Measurements from ENCODE around the gene ZNF763. TPM values are rescaled to one million over a fixed set of nuclear protein-coding genes. Genes with fewer than 3 reads are reported as not detected.

Gene ZNF763
- total RNA-seq, 2 donors from 2014 or later = 4.4 to 5.0 TPM

DNA sequence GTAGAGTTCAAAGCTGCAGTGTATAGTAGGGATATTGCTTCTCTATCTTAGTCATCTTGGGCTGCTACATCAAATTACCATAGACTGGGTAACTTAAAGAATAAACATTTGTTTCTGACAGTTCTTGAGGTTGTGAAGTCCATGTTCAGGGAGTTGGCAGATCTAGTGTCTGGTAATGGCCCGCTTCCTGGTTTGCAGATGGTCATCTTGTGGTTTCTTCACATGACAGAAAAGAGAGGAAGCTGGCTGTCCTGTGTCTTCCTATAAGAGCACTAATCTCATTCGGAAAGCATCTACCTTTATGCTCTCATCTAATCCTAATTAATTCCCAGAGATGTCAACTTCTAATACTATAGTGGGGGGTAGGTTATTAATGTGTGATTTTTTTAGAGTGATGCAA is 6.2 kb downstream of the ZNF763 start:
- TF ChIP-seq, protein P1, sequence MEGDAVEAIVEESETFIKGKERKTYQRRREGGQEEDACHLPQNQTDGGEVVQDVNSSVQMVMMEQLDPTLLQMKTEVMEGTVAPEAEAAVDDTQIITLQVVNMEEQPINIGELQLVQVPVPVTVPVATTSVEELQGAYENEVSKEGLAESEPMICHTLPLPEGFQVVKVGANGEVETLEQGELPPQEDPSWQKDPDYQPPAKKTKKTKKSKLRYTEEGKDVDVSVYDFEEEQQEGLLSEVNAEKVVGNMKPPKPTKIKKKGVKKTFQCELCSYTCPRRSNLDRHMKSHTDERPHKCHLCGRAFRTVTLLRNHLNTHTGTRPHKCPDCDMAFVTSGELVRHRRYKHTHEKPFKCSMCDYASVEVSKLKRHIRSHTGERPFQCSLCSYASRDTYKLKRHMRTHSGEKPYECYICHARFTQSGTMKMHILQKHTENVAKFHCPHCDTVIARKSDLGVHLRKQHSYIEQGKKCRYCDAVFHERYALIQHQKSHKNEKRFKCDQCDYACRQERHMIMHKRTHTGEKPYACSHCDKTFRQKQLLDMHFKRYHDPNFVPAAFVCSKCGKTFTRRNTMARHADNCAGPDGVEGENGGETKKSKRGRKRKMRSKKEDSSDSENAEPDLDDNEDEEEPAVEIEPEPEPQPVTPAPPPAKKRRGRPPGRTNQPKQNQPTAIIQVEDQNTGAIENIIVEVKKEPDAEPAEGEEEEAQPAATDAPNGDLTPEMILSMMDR (conservative IDR thresholded peaks at IDR 0.05) = no peak
- no peak overlapping the region for H3K27ac ChIP-seq (ENCODE audit: low read depth, low read length)
- Mint-ChIP-seq H3K4me1 (peaks cover 1% of the 10 kb centered on the region), H3K4me3 (no peak overlapping the region), H3K27ac (no peak overlapping the region), H3K9me3 (peaks cover 66% of the 10 kb centered on the region), H3K27me3 (ENCODE audit: insufficient read depth) (peaks cover 10% of the 10 kb centered on the region), H3K36me3 (ENCODE audit: low read depth) (peaks cover 40% of the 10 kb centered on the region)
- no peak overlapping the region for H3K9ac ChIP-seq (ENCODE audit: extremely low read depth, low read length, poor library complexity, severe bottlenecking)
- no peaks in the 10 kb centered on the region for H3K4me1 ChIP-seq (ENCODE audit: control insufficient read depth, insufficient read depth, low read length)
- no peaks in the 10 kb centered on the region for H3K27me3 ChIP-seq (ENCODE audit: control insufficient read depth, insufficient read depth, low read length, poor library complexity, severe bottlenecking)
- H3K36me3 ChIP-seq (ENCODE audit: control insufficient read depth, insufficient read depth, low read length) = no peaks in the 10 kb centered on the region
- no peak overlapping the region for H3K4me3 ChIP-seq (ENCODE audit: low read length)
- 81 to 83% methylated on average over 1 of the region's 2 CpGs for WGBS, 2 experiments (ENCODE audit: insufficient coverage in 1 of 2, insufficient read length in 1 of 2)
- no peak for DNase-seq
- H3K9me3 ChIP-seq (ENCODE audit: control insufficient read depth, low read length) = peaks cover 12% of the 10 kb centered on the region

DNA sequence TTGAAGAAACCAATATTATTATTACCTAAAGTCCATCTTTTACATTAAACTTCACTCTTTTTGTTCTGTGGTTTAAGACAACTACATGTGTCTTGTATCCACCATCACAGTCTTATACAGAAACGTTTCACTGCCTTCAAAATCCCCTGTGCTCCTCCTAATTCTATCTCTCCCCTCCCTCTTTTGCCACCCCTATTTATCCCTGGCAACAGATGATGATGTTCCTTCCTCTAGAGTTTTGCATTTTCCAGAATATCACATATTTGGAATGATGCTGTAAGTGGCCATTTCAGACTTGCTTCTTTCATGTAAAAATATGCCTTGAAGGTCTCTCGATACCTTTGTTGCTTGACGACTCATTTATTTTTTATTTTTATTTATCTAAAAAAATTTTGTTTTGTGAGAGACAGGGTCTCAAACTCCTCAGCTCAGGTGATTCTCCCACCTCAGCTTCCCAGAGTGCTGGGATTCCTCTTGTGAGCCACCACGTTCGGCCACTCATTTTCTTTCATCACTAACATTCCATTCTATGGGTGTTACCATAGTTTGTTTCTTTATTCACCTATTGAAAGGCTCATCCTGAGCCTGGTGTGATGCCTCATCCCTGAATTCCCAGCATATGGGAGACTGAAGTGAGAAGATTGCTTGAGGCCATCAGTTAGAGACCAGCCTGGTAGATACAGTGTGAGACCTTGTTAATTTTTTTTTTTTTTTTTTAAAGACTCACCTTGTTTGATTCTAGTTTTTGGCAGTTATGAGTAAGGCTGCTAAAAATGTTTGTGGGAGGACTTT is 8.4 kb downstream of the ZNF763 start:
- TF ChIP-seq, protein P1 (conservative IDR thresholded peaks at IDR 0.05) = no peak
- Histone ChIP-seq H3K9ac (ENCODE audit: extremely low read depth, low read length, poor library complexity, severe bottlenecking) (no peak overlapping the region), H3K4me3 (ENCODE audit: low read length) (no peak overlapping the region), H3K4me1 (ENCODE audit: control insufficient read depth, insufficient read depth, low read length) (no peaks in the 10 kb centered on the region), H3K36me3 (ENCODE audit: control insufficient read depth, insufficient read depth, low read length) (peaks cover 10% of the 10 kb centered on the region), H3K9me3 (ENCODE audit: control insufficient read depth, low read length) (peaks cover 34% of the 10 kb centered on the region), H3K27me3 (ENCODE audit: control insufficient read depth, insufficient read depth, low read length, poor library complexity, severe bottlenecking) (no peaks in the 10 kb centered on the region), H3K27ac (ENCODE audit: low read depth, low read length) (no peak overlapping the region)
- peaks cover 2% of the 10 kb centered on the region for H3K27me3 Mint-ChIP-seq (ENCODE audit: insufficient read depth)
- H3K9me3 Mint-ChIP-seq = peaks cover 74% of the 10 kb centered on the region
- no peak overlapping the region for H3K4me3 Mint-ChIP-seq
- no peak for DNase-seq
- peaks cover 49% of the 10 kb centered on the region for H3K36me3 Mint-ChIP-seq (ENCODE audit: low read depth)
- WGBS, 2 experiments (ENCODE audit: insufficient coverage in 1 of 2, insufficient read length in 1 of 2) = 50 to 66% methylated on average over 1 to 5 of the region's 5 CpGs
- H3K27ac Mint-ChIP-seq = no peak overlapping the region
- no peaks in the 10 kb centered on the region for H3K4me1 Mint-ChIP-seq

DNA sequence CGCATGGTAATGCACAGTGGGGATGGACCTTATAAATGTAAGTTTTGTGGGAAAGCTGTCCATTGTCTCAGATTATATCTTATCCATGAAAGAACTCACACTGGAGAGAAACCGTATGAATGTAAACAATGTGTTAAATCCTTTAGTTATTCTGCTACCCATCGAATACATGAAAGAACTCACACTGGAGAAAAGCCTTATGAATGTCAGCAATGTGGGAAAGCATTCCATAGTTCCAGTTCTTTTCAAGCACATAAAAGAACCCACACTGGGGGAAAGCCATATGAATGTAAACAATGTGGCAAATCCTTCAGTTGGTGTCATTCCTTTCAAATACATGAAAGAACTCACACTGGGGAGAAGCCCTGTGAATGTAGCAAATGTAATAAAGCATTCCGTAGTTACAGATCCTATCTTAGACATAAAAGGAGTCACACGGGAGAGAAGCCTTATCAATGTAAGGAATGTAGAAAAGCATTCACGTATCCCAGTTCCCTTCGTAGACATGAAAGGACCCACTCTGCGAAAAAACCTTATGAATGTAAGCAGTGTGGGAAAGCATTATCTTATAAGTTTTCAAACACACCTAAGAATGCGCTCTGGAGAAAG is 13.8 kb downstream of the ZNF763 start:
- H3K9ac ChIP-seq (ENCODE audit: extremely low read depth, low read length, poor library complexity, severe bottlenecking) = no peak overlapping the region
- Mint-ChIP-seq H3K27me3 (ENCODE audit: insufficient read depth) (peaks cover 2% of the 10 kb centered on the region), H3K36me3 (ENCODE audit: low read depth) (peaks cover 47% of the 10 kb centered on the region), H3K4me1 (no peaks in the 10 kb centered on the region), H3K9me3 (peaks cover 95% of the 10 kb centered on the region), H3K4me3 (no peak overlapping the region), H3K27ac (no peak overlapping the region)
- peak overlapping the region; percentile 62 for H3K4me3 ChIP-seq (ENCODE audit: low read length)
- H3K9me3 ChIP-seq (ENCODE audit: control insufficient read depth, low read length) = peaks cover 81% of the 10 kb centered on the region
- H3K4me1 ChIP-seq (ENCODE audit: control insufficient read depth, insufficient read depth, low read length) = no peaks in the 10 kb centered on the region
- no peaks in the 10 kb centered on the region for H3K27me3 ChIP-seq (ENCODE audit: control insufficient read depth, insufficient read depth, low read length, poor library complexity, severe bottlenecking)
- peaks cover 24% of the 10 kb centered on the region for H3K36me3 ChIP-seq (ENCODE audit: control insufficient read depth, insufficient read depth, low read length)
- 91 to 93% methylated on average over 5 to 9 of the region's 9 CpGs for WGBS, 2 experiments (ENCODE audit: insufficient coverage in 1 of 2, insufficient read length in 1 of 2)
- no peak for DNase-seq
- no peak overlapping the region for H3K27ac ChIP-seq (ENCODE audit: low read depth, low read length)
- TF ChIP-seq, protein P1 (conservative IDR thresholded peaks at IDR 0.05) = no peak

Data from endodermal cell (in vitro differentiated cells).